NCI-H2107 treated with DMSO at 0.1 percent for 48 hours (cell line): ENCODE data around the gene OAS3.
"Not testable (repeated sequence)": the region's sequence is repeated elsewhere in the genome, so short reads cannot be mapped to it uniquely, and the experiment has no call there.

Experiments
- DNase-seq: peaks from one replicate; lab custom pipeline; 2025; ENCODE audit not compliant: unreplicated experiment; lab: John Stamatoyannopoulos, UW

Gene OAS3

DNA sequence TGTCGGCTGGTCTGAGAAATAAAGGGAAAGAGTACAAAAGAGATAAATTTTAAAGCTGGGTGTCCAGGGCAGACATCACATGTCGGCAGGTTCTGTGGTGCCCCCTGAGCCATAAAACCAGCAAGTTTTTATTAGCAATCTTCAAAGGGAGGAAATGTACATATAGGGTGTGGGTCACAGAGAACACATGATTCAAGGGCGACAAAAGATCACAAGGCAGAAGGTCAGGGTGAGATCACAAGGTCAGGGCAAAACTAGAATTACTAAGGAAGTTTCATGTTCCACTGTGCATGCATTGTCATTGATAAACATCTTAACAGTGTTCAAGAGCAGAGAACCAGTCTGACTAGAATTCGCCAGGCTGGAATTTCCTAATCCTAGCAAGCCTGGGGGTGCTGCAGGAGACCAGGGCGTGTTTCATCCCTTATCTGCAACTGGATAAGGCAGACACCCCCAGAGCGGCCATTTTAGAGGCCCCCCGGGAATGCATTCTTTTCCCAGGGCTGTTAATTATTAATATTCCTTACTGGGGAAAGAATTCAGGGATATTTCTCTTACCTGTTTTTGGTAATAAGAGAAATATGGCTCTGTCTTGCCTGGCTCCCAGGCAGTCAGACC lies 11.7 kb upstream of the OAS3 start:
- DNase-seq = not testable (repeated sequence)

DNA sequence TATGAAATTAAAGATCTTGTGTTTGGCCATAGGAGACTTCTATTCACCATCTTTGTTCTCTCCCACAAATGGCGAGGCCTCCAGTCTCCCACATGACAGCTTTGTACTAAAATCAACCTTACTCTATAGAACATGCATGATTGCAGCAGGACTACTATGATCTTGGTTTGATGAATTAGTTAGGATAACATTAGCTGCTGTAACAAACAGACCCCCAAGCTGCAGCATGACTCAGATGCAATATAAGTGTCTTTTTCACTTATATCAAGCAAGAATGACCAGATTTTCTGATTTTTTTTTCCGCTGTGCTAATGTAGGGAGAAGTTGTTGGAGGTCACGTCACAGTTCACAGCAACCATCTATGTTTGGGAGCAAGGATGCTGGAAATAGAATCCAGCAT lies 10.8 kb upstream of the OAS3 start:
- DNase-seq = no peak

DNA sequence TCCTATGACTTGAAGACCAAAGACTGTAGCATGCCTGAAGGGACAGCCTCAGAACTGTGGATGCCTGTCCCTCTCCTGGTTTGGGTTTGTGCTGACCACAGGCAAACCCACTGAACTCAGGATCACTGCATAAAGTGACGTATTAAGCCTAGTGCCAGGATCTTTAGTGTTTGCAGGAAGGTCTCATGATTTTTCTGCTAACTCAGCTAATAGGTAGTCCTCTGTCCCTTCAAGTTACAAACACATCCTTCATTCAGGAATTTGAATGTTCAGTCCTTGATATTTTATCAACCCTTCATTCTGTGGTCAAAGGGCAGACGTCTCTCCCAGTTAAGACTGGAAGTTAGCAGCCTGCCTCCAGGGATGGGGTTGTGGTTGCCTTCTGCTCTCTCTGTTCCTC lies 10.3 kb upstream of the OAS3 start:
- no peak for DNase-seq

DNA sequence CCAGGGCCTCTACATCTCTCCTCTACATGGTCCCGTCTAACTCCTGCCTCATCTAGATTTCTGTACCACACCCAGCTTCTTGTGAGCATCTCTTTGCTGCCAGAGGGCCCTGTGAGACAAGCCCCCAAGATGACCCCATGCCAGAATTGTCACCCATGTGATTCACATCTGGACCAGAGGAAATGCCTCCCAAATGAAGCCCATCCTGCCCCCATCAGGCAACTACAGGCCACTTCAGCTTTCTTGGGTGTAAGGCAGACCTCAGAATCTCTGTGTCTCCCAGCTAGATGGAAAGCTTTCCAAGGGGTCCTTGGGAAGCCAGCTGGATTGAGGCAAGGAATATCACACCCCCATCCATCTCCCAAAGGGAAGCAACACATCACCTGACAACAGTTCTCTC lies 9.3 kb upstream of the OAS3 start:
- no peak for DNase-seq

DNA sequence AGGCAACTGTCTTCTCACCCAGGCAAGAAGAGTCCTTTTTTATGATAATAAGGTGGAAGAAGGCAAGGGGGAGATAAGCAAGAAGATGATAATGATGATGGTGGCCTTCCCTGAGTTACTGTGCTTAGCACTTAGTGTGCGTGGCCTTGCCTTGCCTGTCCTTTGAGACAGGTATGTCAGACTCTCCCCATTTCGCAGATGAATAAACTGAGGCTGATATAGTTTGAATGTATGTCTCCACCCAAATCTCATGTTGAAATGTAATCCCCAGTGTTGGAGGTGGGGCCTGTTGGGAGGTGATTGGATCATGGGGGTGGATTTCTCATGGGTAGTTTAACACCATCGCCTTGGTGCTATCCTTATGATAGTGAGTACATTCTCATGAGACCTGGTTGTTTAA lies 8.6 kb upstream of the OAS3 start:
- no peak for DNase-seq

DNA sequence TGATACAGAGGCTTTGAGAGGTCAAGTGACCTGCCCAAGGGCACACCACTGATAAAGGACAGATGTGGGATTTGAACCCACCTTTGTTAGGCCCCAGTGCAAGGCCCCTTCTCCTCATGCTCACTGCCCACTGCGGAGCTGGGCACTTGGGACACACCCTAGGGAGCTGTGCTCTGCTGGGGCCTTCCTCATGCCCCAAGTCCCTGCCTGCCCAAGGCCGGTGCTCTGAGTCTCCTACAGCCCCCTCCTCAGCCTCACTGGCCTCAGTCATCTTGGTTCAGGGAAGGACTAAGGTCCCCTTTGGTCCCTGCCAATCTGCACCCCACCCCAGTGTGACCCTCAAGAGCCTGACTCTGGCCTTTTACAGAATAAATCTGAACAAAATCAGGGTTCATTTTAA lies 7.9 kb upstream of the OAS3 start:
- DNase-seq = no peak

DNA sequence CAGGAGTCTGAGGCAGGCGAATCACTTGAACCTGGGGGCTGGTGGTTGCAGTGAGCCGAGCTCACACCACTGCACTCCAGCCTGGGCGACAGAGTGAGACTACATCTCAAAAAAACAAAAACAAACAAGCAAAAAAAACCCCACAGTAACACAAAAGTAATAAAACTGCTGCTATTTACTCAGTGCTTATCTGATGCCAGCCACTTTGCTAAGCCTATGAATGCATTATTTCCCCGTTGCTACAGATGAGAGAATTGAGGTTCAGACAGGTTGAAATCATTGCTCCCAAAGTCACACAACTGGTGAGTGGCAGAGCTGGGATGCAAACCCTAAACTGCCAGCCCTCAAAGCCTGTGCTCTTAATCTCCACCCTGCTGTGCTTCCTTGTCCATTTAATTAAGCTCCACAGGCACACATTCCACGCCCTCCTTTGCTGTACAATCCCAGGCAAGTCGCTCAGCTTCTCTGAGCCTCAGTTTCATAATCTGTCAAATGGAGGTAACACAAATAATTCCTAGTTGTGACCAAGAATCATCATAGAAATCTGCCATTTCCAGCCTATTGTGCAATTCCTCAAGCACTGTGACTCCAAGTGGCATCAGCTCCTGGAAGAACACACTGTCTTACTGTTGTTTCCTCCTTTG lies 5.7 kb upstream of the OAS3 start:
- DNase-seq = no peak

DNA sequence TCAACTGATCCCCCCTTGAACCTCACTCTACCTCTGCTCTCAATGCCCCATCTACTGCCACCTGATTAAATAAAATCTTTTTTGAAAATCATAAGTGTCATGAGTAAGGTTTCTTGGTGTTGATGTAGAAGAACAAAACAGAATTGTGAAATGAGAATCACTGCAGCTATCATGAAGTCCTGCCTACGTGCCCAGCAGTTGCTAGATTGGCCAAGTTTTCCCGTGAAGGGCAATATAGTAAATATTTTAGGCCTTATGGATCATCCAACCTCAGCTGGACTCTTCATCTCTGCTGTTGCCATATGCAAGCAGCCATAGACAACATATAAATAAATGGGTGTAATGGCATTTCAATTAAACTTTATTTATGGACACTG lies 5.2 kb upstream of the OAS3 start:
- DNase-seq = no peak

DNA sequence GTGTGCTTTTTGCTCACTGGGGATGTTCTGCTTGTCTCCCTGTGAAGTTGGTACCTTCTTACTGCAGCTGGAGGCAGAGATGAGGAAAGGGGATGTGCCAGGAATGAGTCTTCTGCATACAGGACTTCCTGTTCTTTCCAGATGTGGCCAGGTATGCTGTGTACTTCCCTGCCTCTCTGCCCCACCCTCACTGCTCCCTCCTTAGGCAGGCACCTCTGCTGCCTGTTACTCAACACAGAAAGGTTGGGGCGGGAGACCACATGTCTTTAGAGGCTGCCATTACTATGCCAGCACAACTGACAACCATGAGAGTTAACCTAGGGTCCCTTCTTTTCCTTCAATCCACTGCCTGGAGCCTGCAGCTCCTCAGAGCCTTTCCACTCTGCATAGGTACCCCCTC lies 2.0 kb upstream of the OAS3 start:
- DNase-seq = no peak

DNA sequence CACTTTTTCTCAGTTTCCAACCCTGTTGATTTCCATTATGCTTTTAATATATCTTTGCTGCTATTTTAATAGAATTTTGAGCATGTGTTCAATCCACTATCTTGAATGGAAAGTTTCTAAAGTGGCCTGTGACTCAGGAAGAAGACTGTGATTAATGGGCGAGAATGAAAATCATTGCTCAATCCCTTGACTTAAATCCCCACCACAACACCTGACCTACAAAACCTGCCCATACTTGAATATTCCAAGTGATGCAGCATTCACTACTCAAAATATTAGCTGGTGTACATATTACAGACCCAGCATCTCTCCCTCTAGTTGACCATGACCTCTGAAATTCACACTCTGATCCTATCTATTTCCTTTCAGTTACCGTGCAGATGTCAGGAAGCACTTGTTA lies 1.3 kb upstream of the OAS3 start:
- DNase-seq = peak; percentile 0

DNA sequence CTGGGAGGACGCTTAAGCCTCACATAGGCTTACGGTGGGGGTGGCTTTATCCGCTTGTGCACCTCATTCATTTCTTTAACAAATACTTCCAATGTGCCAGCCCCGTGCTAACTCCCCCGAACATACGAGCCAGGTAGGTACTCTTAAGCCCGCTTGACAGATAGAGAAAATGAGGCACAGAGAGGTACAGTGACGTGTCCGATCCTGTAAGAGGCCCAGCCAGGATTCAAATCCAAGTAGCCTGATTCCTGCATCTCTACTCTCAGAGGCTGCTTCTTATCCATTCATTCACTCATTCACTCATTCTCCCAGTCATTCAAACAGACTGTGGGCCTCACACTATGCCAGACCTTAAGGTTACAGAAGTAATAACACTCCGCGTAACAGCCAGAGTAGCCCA lies 477 bp downstream of the OAS3 start:
- DNase-seq = no peak

DNA sequence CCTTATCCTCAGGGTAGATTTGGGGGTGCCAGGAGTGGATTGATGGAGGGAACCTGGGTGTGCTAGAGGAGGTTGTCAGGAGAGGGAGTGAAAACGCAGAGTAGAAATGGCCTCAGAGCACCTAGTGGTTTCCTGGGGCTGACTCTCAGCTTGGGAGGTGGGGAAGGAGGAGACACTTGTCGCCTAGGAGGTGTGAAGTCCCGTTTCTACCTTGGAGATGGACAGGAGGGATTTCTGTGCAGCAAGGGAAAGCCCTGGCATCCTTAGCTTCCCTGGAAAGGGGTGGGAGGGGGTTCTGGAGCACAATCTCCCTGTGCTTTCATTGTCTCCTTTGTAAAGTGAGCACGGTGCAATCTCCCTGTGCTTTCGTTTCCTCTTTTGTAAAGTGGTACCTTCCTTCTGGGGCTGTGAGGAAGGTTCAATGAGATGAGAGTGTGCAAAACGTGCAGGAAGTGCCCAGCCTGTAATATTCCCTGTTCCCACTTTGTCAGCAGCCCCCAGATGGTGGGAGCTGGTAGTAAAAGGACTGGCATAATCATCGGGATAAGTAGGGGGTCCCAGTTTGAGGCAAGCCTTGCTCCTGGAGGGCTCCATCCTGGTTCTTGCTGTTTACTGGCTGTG lies 1.6 kb downstream of the OAS3 start:
- peak; percentile 4 for DNase-seq

DNA sequence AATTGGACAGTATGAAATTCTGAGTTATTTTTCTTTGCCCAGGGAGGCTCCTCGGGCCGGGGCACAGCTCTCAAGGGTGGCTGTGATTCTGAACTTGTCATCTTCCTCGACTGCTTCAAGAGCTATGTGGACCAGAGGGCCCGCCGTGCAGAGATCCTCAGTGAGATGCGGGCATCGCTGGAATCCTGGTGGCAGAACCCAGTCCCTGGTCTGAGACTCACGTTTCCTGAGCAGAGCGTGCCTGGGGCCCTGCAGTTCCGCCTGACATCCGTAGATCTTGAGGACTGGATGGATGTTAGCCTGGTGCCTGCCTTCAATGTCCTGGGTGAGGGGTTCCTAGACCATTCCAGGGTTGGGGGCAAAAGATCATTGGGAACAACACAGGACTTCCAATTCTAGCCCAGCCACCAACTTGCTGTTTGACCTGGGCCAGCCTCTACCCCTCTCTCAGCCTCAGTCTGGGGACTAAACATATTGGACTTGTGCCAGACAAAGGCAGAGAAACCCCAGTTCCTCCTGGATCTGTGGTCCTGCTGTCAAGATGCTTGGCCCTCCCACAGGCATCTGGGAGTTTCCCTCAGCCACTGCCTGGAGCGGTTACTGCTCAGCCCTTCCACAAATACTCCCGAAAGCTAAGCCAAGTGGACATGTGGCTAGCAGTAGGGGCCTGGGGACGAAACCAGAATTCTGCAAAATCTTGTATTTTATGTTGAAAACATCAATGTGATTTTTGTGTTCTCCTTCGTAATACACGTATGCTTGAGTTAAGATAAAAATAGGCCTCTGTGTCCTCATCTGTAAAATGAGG lies 3.5 kb downstream of the OAS3 start:
- DNase-seq = no peak

DNA sequence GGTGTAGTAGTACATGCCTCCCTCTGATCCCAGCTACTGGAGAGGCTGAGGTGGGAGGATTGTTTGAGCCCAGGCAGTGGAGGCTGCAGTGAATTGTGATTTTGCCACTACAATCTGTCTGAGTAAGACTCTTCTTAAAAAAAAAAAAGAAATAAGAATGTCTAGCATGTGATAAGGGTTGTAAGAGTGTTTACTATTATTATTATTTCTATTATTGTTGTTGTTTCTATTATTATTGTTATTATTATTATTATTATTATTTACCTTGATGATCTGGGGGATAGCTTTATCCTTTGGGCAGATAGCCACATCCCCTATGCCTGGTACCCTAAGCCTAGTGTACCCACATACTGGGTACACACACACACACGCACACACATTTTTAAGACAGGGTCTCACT lies 4.3 kb downstream of the OAS3 start:
- no peak for DNase-seq

DNA sequence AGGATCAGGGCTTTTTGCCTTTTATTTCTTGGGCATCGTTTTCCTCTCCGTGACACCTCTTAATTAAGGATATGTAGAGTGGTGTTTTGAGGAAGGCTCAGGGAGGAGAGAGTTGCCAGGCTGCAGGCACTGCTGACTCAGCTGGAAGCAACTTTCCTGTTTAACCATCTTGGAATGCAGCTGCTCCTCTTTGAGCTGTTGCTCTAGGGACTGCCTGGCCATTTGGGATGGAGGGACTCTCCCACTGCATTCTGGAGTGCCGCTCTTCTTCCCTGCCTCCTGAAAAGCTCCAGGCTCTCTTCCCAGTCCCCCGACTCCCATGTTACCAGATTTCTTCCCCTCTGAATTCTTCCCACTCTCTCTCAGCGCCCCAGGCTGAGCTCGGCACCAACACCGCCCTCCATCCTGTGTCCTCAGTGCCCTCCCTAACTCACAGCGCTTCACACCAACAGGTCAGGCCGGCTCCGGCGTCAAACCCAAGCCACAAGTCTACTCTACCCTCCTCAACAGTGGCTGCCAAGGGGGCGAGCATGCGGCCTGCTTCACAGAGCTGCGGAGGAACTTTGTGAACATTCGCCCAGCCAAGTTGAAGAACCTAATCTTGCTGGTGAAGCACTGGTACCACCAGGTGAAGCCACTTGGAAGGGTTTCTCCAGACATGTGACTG lies 5.9 kb downstream of the OAS3 start:
- DNase-seq = no peak

DNA sequence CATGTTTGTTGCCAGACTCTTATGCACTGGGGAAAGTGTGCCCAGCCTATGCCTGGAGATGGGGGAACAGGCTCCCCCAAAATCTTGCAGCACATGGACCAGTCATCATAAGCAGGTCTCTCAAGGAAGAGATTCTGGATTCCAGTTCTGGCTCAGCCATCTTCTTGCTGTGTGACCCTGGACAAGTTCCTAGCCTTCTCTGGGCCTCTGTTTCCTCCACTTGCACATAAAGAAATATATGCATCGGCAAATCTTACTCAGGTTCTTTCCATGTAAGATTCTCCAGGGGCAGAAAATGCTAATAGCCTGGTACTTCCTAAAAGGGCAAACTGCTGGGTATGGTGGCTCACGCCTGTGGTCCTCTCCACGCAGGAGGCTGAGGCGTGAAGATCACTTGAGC lies 7.2 kb downstream of the OAS3 start:
- DNase-seq = no peak

DNA sequence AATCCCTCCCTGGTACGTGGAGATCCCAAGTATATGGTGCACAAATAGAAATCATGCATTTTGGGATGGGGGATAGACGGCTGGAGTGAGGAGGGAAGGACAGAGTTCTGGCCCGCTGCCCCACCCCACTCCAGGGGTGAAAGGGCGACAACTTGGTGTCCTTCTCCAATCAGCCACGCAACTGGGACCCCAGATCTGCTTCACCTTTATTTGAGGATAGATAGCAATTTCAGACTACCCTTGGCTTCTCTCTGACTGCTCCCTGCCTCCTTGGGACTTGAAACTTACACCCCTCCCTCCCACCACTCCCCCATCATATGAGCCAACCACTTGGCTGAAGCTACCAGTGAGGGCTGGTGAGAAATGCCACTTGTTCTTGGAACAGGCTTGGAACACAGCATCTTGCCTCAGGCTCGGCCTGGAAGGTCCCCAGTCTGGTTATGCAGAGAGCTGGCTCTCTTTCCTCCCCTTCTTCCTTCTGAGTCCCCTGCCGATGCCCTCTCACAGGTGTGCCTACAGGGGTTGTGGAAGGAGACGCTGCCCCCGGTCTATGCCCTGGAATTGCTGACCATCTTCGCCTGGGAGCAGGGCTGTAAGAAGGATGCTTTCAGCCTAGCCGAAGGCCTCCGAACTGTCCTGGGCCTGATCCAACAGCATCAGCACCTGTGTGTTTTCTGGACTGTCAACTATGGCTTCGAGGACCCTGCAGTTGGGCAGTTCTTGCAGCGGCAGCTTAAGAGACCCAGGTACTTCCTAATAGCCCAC lies 8.1 kb downstream of the OAS3 start:
- DNase-seq = no peak

DNA sequence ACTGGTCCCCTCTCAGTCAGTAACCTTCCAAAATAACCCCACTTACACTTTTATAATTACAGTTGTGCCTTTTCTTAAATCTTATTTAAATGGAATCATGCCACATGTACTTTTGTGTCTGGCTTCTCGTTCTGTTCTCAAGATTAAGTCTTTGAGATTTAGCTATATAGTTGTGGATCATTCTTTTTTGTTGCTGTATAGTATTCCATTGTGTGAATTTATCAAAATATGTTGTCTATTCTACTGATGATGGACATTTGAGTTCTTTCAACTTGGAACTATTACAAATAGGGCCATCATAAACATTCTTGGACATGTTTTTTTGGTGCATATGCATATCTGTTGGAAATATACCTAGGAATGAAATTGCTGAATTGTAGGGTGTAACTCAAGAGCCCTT lies 9.0 kb downstream of the OAS3 start:
- no peak for DNase-seq

DNA sequence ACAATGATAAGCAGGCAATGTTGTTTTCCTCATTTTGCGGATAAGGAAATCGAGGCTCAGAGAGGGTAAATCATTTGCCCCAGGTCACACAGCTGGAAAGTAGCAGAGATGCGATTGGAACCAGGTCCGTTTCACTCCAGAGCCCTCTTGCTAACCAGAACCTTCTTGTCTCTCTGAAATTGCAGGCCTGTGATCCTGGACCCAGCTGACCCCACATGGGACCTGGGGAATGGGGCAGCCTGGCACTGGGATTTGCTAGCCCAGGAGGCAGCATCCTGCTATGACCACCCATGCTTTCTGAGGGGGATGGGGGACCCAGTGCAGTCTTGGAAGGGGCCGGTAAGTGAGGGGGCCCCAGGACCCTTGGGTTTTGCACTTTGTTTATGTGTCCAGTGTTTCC lies 9.5 kb downstream of the OAS3 start:
- DNase-seq = no peak

DNA sequence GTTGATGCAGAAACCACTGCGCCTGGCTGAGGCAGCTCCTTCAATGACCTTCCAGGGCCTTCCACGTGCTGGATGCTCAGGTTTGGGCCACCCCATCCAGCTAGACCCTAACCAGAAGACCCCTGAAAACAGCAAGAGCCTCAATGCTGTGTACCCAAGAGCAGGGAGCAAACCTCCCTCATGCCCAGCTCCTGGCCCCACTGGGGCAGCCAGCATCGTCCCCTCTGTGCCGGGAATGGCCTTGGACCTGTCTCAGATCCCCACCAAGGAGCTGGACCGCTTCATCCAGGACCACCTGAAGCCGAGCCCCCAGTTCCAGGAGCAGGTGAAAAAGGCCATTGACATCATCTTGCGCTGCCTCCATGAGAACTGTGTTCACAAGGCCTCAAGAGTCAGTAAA lies 10.5 kb downstream of the OAS3 start:
- no peak for DNase-seq

DNA sequence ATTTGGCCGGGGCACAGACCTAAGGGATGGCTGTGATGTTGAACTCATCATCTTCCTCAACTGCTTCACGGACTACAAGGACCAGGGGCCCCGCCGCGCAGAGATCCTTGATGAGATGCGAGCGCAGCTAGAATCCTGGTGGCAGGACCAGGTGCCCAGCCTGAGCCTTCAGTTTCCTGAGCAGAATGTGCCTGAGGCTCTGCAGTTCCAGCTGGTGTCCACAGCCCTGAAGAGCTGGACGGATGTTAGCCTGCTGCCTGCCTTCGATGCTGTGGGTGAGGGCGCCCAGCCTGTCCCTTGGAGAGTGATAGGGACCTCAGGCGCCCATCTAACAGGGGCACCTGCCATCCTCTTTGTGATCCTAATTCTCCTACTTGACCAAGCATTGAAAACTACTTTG lies 12.4 kb downstream of the OAS3 start:
- DNase-seq = no peak
